Measurements from ENCODE around the gene NF2.

DNA sequence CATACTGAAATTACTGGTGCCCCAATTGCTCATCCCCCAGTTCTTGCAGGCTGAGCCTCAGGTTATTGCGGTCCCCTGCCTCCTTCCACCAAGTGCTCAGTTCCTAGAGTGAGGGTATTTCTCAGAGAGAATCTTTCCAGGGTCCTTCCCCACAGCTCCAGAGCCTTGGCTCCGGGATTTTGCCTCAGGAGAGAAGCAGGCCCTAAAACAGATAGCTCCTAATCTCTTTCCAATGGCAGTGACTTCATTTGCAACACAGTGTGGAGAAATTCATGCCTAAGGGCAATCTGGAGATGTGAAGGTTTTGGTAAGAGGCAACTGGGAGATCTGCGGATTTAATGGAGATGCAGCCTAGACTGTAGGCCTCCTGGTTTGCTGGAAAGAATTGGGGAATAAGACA lies 2.9 kb downstream of the NF2 start:
- TF ChIP-seq POLR2AphosphoS5 (IDR thresholded peaks at IDR 0.05; ENCODE audit: low read depth): no peak
- no peak for TF ChIP-seq CTCF (conservative IDR thresholded peaks at IDR 0.05; ENCODE audit: low read depth in 2 of 2)
- no peak for TF ChIP-seq ZNF331 (CRISPR knock-in tag; IDR thresholded peaks at IDR 0.05; ENCODE audit: low read depth)
- TF ChIP-seq EZH2 (IDR thresholded peaks at IDR 0.05; ENCODE audit: low read depth, unreplicated experiment): no peak
